Measurements from ENCODE around the gene SEMA3F. TPM values are rescaled to one million over a fixed set of nuclear protein-coding genes. Genes with fewer than 3 reads are reported as not detected.

The SEMA3F gene
- total and polyA plus RNA-seq, 8 donors: 1.4 to 8.8 (median 4.9) TPM

- H3K4me3 ChIP-seq: no peak overlapping the region
- H3K9me3 ChIP-seq: no peaks in the 10 kb centered on the region
- DNase-seq: peak in 1 of 6 donors; percentile 58
- no peak for ATAC-seq
- 76 to 89% methylated on average over 12 to 13 of the region's 13 CpGs for WGBS, 2 donors
- no peak overlapping the region for H3K27ac ChIP-seq
- H3K27me3 ChIP-seq: no peaks in the 10 kb centered on the region
- H3K36me3 ChIP-seq: no peaks in the 10 kb centered on the region
- no peaks in the 10 kb centered on the region for H3K4me1 ChIP-seq
- intact Hi-C loops (cut with DNase I): no loop called here
- TF ChIP-seq CTCF (IDR thresholded peaks at IDR 0.05): no peak
- no peak for FAIRE-seq
Observed at GRCh38 chr3:50139718-50140423, 15.3 kb upstream of the SEMA3F start.

- DNase-seq: no peak
- TF ChIP-seq CTCF (IDR thresholded peaks at IDR 0.05): no peak
- H3K4me1 ChIP-seq: no peaks in the 10 kb centered on the region
- intact Hi-C loops (cut with DNase I): no loop called here
- no peaks in the 10 kb centered on the region for H3K9me3 ChIP-seq
- H3K27me3 ChIP-seq: no peaks in the 10 kb centered on the region
- no peaks in the 10 kb centered on the region for H3K36me3 ChIP-seq
- ATAC-seq: no peak
- H3K4me3 ChIP-seq: no peak overlapping the region
- no peak overlapping the region for H3K27ac ChIP-seq
- FAIRE-seq: no peak
- 88 to 93% methylated on average over 12 of the region's 12 CpGs for WGBS, 2 donors
Observed at GRCh38 chr3:50140990-50141389, 14.1 kb upstream of the SEMA3F start.

- DNase-seq (no peak), ATAC-seq (no peak), FAIRE-seq (no peak)
- Histone ChIP-seq H3K27ac (no peak overlapping the region), H3K4me3 (no peak overlapping the region), H3K9me3 (no peaks in the 10 kb centered on the region), H3K27me3 (no peaks in the 10 kb centered on the region), H3K4me1 (no peaks in the 10 kb centered on the region), H3K36me3 (no peaks in the 10 kb centered on the region)
- no peak for TF ChIP-seq CTCF (IDR thresholded peaks at IDR 0.05)
- 89 to 98% methylated on average over 3 of the region's 3 CpGs for WGBS, 2 donors
- intact Hi-C loops (cut with DNase I): no loop called here
Observed at GRCh38 chr3:50146316-50146901, 8.7 kb upstream of the SEMA3F start.

GRCh38 chr3:50147016-50147415 is 8.1 kb upstream of the SEMA3F start:
- FAIRE-seq: no peak
- no peaks in the 10 kb centered on the region for H3K36me3 ChIP-seq

More at GRCh38 chr3:50147016-50147415, 8.1 kb upstream of the SEMA3F start:
- no peaks in the 10 kb centered on the region for H3K9me3 ChIP-seq
- intact Hi-C loops (cut with DNase I): no loop called here
- 79 to 84% methylated on average over 7 of the region's 7 CpGs for WGBS, 2 donors
- no peak overlapping the region for H3K27ac ChIP-seq
- H3K4me1 ChIP-seq: no peaks in the 10 kb centered on the region
- TF ChIP-seq CTCF (IDR thresholded peaks at IDR 0.05): no peak
- DNase-seq (no peak), ATAC-seq (no peak)
- H3K27me3 ChIP-seq: no peaks in the 10 kb centered on the region
- no peak overlapping the region for H3K4me3 ChIP-seq
